NCI-H2196 (cell line): Measurements from ENCODE around the gene TNRC18.

Experiments used
- DNase-seq: peaks from one replicate; lab custom pipeline; 2025; ENCODE audit not compliant: unreplicated experiment; lab: John Stamatoyannopoulos, UW

Gene TNRC18

DNA sequence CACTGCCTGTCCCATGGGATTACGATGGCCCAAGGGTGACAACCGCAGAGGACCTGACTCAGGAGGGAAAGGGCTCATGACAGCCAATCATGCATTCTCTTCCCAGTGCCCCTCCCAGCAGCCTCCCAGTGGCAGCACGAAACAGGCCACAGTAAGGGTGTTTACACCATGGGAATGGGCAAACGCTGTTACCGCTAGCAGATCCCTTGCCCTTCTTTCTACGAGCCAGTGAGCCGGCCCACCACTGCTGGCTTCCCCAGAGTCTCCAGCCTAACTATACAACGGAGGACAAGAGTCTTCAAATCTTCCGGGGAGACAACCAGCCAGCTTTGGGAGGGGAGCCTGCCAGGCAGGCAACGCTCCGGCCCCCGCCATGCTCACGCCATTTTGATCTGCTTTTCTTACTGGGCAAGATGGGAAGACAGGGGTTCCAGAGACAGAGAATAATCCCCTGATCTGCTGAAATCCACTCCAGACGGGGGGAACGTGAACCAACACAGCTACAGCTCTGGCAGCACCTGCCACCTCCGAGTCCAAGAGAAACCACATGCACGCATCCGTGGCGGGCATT lies 71.1 kb downstream of the TNRC18 start:
- no peak for DNase-seq

DNA sequence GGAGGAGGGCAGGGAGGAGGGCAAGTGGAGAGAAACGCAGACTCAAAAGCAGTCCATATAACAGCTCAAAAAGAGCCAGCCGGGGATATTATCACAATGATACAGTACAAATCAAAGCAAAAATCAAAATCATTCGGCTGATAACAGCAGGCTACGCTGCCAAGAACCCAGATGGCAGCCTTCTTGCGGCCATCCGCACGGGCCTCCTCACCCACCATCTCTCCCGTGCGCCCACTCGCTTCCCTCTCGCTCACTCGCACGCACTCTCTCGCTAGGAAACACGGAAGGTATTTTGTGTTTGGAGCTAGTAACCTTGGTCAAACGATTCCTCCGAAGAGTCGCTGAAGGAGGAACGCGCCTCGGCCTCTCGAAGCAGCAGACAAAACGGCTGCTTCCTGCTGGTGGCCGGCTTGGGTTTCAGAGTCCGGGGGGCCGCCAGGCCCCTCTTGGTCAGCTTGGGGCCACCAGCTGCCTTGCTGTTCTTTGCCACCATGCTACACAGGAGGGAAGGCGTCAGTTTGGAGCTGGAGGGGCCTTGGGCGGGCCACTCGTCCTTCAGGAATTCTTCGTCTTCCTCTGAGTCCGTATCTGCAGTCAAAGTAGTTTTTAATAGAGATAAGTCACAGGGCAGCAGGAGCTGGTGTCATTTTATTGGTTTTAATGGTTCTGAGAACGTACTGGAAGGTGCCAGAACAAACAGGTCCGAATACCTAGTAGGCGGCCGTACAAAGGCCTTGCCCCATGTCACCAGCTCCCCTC lies 71.9 kb downstream of the TNRC18 start:
- no peak for DNase-seq

DNA sequence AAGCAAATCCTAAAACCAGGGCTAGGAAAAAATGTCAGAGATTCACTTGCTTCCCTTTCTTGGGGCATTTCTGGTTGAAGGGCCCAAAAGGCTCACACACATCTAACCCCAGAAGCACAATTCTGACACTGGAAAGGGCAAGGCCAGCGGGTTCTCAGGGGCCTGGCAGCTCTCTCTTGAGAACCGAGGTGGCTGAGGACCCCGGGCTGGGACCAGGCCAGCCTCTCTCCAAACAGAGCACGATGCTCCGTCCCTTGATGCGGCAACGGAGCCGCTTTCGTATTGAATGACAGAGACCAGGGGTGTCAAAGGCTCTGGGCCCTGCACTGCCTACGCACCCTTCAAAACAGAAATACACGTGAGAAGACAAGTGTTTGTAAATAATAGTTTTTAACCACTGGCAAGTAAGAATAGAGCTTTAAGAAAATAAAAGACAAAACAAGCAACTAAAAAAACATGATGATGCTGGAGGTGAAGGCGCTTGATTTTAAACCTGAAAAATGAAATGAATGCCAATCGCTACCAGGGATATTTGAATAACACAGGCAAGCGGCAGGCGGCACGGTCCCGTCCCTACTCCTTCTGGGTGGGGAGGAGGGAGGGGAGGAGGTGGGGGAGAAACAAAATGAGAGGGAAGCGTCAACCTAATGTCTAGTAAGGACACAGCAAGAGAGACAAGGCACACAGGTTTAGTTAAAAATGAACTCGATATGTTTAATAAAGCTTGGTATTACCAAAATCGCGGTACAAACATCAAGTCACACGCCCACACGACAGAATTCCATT lies 72.8 kb downstream of the TNRC18 start:
- no peak for DNase-seq

DNA sequence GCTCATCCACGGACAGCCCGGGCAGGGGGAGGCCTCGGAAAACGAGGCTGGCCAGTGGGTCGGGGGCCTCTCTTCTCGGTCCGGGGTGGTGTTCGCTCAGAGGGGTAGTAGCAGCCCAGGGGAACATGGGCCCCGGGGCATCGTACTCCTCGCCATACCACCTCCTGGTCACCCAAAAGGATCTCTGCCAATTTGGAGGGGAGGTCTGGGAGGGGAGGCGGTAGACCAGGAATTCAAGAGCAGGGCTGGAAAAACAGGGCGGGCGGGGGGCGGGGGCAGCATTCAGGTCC lies 73.5 kb downstream of the TNRC18 start:
- DNase-seq = no peak

DNA sequence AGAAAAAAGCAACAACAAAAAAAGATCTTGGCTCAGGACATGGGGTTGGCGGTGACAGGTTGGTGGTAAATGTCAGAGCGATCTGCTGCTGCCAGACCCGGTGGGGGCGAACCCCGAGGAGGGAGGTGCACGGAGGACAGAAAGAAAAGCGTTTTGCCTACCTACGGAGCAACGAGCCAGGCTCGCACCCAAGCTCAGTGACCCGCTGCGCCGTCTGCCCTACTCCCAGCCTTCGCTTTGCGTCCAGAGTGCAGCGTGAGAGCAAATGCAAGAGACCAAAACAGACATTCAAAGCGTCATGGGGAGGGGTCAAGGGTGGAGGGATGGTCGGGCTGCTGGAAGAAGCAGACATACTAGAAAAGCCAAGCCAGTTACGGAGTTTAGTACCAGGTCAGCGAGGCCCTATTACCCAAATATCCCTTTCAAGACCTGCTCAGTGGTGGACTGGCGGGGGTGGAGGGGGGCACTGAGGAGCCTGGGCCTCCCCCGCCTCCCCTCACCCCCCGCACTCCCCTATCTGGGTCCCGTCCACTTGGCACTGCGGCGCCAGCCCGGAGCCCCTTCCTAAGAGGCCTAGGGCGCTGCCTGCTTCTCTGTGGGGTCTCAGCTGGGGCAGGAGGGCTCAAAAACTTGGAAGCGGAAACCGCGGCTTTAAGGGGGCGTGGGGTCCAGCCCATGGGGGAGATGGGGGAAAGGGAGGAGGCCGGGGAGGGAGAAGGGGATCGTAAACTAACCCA lies 74.0 kb downstream of the TNRC18 start:
- no peak for DNase-seq

DNA sequence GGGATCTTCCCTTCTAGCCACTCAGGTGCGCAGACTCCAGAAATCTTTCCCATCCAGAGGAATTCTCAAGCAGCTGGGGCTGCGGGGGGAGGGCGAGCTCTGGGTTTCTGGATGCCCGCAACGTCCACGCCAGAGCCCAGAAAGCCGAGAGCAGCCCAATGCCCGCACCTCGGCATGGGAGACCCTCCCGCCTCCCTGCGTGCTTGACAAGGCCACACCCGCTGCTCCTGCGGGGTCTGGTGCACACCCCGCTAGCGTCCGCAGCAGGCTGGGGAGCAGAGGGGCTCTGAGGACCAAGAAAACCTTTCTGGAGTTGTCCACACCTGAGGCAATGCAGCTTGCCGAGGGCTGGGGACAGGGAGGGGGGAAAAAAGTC lies 74.6 kb downstream of the TNRC18 start:
- no peak for DNase-seq

DNA sequence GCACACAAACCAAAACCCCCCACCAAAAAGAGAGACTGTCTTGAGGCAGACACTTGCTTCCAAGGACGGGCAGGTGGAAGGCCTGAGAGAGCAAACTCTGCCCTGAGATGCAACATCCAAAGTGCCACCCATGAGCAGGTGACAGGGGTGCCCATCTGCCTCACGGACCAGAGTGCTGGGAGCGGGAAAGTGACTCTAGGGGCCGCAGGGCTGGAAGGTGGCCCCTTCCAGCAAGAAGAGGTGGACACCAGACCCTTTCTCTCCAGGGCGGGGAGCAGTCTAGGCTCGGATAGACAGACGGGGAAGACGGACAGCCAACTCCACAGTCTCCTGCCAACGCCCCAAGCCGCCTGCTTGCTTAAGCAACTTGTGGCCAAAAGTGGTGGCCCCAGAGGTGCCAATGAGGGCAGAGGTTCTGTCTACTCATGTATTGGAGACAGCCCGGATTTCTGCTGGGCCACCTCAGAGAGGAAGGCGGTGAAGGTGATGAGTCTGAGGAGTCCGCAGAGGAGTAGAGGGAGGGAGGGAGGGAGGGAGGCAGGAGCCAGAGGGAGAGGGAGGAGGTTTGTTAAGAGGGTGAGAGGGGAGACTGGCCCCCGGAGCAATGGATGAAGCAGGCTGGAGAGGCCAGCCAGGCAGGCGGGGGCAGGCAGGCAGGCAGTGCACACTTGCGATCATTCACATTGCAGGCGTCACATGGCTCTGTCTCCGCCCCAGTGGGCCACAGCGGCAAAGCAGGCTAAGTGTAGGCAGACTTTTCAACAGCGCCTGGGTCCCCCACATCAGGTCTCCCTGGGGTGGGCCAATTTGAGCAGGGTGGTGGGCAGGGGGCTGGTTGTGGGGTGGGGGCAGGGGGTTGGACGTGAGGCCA lies 75.3 kb downstream of the TNRC18 start:
- no peak for DNase-seq

DNA sequence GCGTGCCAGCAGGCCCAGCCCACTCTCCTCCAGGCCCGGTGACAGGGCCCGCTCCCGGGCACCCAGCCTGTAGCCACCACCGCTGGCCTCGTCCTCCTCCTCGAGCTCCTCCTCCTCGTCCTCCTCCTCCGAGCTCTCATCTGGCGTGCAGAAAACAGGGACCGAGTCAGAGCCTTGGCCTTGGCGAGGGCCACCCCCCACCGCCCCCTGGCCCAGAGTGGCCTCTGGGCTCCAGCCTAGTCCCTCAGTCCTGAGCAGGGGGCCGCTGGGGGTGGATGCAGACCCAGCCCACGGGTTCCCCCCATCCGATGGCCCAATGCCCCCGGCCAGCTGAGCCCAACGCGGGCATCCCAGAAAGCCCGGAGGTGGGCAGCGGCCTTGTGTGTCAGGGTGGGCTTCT lies 78.0 kb downstream of the TNRC18 start:
- no peak for DNase-seq

DNA sequence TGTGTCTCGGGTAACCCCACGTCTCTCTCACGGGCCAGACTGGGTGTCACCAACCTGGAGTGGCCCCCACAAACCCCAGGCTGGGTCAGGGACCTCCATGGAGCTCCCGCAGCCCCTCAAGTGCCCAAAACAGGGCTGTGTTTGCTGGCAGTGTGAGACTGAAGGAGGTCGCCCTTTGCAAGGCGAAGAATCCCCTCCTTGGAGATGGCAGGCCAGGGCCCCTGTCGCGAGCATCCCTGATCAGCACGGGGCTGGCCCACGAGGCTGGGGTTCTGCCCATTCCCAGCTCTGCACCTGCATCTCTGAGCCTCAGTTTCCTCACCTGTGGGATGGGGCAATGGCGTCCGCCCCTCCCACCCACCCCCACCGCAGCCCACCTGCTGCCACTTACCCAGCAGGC lies 78.5 kb downstream of the TNRC18 start:
- DNase-seq = no peak

DNA sequence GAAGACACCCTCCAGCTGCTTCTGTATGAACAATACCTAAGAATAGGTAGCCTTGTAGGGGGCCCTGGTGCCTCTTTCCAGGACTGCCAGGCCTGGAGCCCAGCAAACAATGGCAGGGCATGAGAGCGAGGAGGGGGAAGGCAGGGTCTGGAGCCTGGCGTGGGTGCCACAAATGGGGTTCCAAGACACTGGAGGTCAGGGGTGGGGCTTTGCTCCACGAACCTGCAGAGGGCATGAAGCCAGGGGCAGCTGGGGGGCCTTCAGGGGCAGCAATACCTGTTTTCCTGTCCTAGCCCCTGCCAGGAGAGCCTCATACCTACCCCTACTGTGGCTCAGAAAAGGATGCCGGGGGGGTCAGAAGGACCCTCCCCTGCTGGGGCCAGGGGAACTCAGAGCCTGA lies 79.3 kb downstream of the TNRC18 start:
- no peak for DNase-seq

DNA sequence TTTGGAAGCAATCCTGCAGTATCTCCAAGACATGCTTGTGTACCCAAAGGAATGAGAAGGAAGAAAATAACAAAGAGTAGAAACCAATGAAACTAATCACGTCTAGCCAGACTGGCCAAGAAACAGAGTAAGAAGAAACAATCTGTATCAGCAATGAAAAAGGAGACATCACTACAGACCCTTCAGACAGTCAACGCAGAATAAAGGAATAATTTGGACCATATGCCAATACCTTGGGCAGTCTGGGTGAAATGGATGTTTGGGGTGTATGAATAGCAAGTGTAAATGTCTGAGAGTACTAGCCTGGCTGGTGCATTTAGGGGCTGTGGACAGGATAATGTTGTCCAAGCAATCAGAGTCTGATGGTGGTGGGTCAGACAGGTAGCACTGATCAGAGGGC lies 79.8 kb downstream of the TNRC18 start:
- DNase-seq = no peak

DNA sequence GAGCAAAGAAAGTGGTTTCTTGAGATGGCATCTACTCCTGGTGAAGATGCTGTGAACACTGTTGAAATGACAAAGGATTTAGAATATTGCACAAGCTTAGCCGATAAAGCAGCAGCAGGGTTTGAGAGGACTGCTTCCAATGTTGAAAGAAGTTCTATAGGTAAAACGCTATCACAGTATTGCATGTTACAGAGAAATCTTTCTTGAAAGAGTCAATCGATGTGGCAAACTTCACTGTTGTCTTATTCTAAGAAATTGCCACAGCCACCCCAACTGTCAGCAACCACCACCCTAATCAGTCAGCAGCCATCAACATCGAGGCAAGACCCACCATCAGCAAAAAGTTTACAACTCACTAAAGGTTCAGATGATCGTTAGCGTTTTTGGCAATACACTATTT lies 81.0 kb downstream of the TNRC18 start:
- no peak for DNase-seq

DNA sequence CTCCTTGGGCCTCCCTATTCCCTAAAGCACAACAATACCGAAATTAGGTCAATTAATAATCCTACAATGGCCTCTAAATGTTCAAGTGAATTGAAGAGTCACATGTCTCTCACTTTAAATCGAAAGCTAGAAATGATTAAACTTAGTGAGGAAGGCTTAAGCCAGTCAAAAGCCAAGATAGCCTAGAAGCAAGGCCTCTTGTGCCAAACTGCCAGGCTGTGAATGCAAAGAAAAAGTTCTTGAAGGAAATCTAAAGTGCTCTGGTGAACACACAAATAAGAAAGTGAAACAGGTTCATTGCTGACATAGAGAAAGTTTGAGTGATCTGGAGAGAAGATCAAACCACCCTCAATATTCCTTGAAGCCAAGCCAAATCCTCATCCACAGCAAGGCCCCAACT lies 83.7 kb downstream of the TNRC18 start:
- DNase-seq = no peak

DNA sequence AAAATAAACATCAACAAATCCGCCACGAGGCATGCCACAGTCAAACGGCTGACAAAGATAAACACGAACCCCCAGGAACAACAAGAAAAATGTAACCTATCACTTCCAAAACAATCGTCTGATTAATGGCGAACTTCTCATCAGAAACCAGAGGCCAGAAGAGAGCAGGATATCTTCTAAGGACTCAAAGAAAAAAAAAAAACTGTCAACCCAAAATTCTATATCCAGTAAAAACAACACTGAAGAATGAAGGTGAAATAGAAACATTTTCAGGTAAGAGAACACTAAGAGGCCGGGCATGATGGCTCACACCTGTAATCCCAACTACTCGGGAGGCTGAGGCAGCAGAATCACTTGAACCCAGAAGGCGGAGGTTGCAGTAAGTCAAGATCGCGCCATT lies 86.6 kb downstream of the TNRC18 start:
- DNase-seq = no peak

DNA sequence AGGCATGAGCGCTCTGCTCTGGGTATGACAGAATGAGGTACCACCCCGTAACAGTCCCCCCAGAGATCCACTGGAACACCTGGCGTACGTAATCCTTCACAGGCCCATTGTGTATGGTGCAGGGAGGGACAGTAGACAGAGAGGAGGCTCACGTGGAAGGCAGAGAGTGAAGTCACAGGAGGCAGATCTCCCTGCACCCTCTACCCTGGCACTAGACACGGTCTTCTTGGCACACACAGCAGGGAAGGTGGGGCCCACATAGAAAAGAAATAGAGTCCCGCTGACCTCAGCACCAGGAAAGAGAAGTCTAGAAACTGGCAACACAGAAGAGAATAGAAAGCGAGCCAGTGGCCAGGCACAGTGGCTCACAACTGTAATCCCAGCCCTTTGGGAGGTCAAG lies 89.0 kb downstream of the TNRC18 start:
- no peak for DNase-seq

DNA sequence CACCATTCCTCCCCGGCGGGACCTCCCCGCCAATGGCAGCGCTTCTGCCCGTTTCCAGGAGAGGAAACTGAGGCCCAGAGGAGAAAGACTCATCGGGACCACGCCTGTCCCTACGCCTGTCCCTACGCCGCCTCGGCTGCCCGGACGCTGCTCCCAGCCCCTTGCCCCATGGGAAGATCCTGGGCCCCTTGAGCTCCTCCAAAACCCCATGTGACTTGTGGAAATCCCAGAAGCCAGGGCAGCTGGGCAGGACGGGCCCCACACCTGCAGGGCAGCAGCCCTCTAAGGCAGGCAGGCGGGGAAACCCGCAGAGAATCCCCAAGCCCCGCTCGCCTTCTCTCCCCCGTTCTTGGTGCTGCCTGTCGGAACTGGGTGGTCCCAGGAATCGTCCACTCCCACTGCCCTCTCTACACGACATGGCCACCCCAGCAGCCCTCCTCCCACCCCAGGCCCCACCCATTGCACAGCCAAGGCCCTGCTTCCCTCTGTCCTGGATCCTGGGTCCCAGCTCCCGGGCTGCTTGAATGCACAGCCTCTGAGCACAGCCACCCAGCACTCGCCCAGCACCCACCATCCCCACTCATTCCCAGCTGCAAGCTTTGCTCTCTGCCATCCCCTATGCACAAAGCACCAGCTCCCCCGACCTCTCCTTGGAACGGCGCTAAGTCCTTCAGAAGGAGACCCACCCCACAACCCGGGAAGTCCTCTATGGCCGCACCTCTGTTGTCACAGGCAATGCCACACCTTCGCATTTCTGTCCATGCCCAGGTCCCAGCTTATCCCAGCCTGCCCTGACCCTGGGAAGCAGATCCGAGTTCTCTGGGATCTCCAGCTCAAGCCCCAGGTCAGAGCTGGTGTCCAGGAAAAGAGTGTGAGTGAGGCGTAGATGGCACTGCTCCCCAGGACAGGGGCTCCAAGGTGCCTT lies 90.3 kb downstream of the TNRC18 start:
- no peak for DNase-seq

DNA sequence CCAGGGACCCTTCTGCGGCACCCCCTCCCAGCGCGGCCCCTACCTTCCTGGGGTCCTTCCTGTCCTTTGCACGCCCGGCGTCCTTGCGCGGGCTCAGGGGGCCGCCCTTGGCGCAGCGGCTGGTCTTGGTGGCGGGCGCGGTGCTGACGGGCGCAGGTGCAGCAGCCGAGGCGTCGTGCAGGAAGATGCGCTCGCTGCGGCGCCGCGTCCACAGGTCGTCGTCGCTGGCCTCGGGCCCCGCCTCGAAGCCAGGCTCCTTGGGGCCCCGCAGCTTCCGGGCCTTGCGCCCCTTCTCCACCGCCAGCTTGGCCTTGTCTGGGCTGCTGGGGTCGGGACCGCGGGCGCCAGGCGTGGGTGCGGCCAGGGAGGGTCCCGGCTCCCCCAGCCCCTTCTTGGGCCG lies 91.1 kb downstream of the TNRC18 start:
- DNase-seq = no peak

DNA sequence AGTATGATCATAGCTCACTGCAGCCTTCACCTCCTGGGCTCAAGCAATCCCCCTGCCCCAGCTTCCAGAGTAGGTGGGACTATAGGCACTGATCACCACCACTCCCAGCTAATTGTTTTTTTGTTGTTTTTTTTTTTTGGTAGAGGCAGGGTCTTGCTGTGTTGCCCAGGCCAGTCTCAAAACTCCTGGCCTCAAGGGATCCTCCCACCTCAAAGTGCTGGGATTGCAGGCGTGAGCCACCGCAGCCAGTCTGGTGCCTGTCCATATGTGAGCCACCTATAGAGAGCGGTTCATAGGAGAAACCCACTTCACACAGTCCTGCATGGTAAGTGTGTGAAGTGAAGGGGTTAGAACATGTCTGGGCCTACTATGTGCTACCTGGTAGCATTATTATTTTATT lies 93.3 kb downstream of the TNRC18 start:
- no peak for DNase-seq

DNA sequence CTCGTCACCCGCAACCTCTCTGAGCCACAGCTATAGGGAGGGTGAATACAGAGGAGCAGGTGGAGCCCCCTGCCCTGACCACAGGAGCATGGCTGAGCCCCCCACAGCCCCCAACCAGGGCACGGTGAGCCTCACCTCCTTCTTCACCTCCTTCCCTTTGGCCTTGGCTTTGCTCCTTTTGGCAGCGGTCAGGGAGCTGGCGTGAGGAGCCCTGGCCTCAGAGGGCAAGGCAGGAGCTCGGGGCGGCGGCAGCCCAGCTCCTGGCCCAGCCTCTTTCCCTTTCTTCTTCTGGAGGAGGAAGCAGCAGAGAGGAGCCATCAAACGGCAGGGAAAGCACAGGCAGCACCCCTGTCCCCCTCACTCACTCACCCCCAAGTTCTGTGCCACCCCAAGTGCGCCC lies 98.7 kb downstream of the TNRC18 start:
- DNase-seq = no peak
